Measurements from ENCODE around the gene ARCN1.

Gene ARCN1

GRCh38 chr11:118607401-118608359 is 35.5 kb downstream of the ARCN1 start, which contains the start of gene PHLDB1:
Gene PHLDB1 (plus strand): TSS chr11:118607615. CDS start chr11:118613837, 6,222 bp downstream.
- peaks cover 0 to 6% of the 10 kb centered on the region in 2 donors for H3K9me3 ChIP-seq (replicated peaks in 1 of 2; ENCODE audit: control insufficient read depth in 2 of 2, insufficient read depth in 1 of 2, low read depth in 1 of 2, low read length in 2 of 2)
- H3K27ac ChIP-seq (replicated peaks; ENCODE audit: low read length) = no peak within 1 kb of the TSS
- H3K79me1 ChIP-seq (ENCODE audit: low read depth, low read length) = peaks cover 3% of the 10 kb centered on the region
- no peak within 1 kb of the TSS for H4K8ac ChIP-seq (ENCODE audit: low read depth, low read length)
- peak within 1 kb of the TSS; percentile 88 for H3K9ac ChIP-seq (ENCODE audit: low read depth, low read length, poor library complexity)
- peak within 1 kb of the TSS; percentile 92 for H3K23ac ChIP-seq (ENCODE audit: low read depth, low read length, poor library complexity)
- no peak within 1 kb of the TSS for H2BK12ac ChIP-seq (ENCODE audit: low read length)
- peak within 1 kb of the TSS; percentile 14 for H2AFZ ChIP-seq (ENCODE audit: low read length)
- H3K4me2 ChIP-seq (ENCODE audit: insufficient read depth, low read length, poor library complexity, severe bottlenecking) = peak within 1 kb of the TSS; percentile 95
- H3K14ac ChIP-seq (ENCODE audit: low read length) = peak within 1 kb of the TSS; percentile 92
- peak within 1 kb of the TSS; percentile 98 for H3K18ac ChIP-seq (ENCODE audit: low read length)
- peak within 1 kb of the TSS in 1 of 2 donors; percentile 78 for H3K4me3 ChIP-seq (ENCODE audit: low read length in 2 of 2)
- H2BK120ac ChIP-seq (ENCODE audit: low read depth, low read length) = no peak within 1 kb of the TSS
- peaks cover 0 to 34% (median 27%) of the 10 kb centered on the region in 3 experiments for H3K27me3 ChIP-seq (ENCODE audit: control insufficient read depth in 3 of 3, insufficient read depth in 3 of 3, low read depth in 1 of 3, low read length in 3 of 3)
- H2BK15ac ChIP-seq (ENCODE audit: low read length) = peak within 1 kb of the TSS; percentile 95
- peaks cover 29 to 41% of the 10 kb centered on the region in 2 donors for H3K4me1 ChIP-seq (ENCODE audit: control insufficient read depth in 2 of 2, insufficient read depth in 1 of 2, low read depth in 1 of 2, low read length in 2 of 2)
- H2BK5ac ChIP-seq (ENCODE audit: low read length) = no peak within 1 kb of the TSS
- H3K4ac ChIP-seq (ENCODE audit: low read length) = peak within 1 kb of the TSS; percentile 93
- no peak for DNase-seq (ENCODE audit: low spot score)
- peaks cover 0 to 7% of the 10 kb centered on the region in 2 donors for H3K36me3 ChIP-seq (replicated peaks in 1 of 2; ENCODE audit: control insufficient read depth in 2 of 2, insufficient read depth in 2 of 2, low read length in 2 of 2)
- H4K91ac ChIP-seq (ENCODE audit: low read depth, low read length, poor library complexity) = no peak within 1 kb of the TSS
- WGBS, 2 donors (ENCODE audit: extremely low coverage in 2 of 2, insufficient read length in 2 of 2, insufficient replicate concordance in 1 of 2) = no CpG with 5 or more reads among the region's 72 CpGs
- peak within 1 kb of the TSS; percentile 95 for H2AK5ac ChIP-seq (ENCODE audit: low read depth, low read length)

- H3K4me3 ChIP-seq (ENCODE audit: low read length in 2 of 2) = peak overlapping the region in 1 of 2 donors; percentile 78
- no peak overlapping the region for H3K27ac ChIP-seq (replicated peaks; ENCODE audit: low read length)
- H3K36me3 ChIP-seq (replicated peaks in 1 of 2; ENCODE audit: control insufficient read depth in 2 of 2, insufficient read depth in 2 of 2, low read length in 2 of 2) = no peaks in the 10 kb centered on the region
- H3K18ac ChIP-seq (ENCODE audit: low read length) = peak overlapping the region; percentile 98
- H2AFZ ChIP-seq (ENCODE audit: low read length) = peak overlapping the region; percentile 42
- H4K91ac ChIP-seq (ENCODE audit: low read depth, low read length, poor library complexity) = peak overlapping the region; percentile 94
- H4K8ac ChIP-seq (ENCODE audit: low read depth, low read length) = peak overlapping the region; percentile 66
- H3K79me1 ChIP-seq (ENCODE audit: low read depth, low read length) = peaks cover 3% of the 10 kb centered on the region
- no peak overlapping the region for H2BK120ac ChIP-seq (ENCODE audit: low read depth, low read length)
- no peak for DNase-seq (ENCODE audit: low spot score)
- H3K9me3 ChIP-seq (replicated peaks in 1 of 2; ENCODE audit: control insufficient read depth in 2 of 2, insufficient read depth in 1 of 2, low read depth in 1 of 2, low read length in 2 of 2) = peaks cover 0 to 6% of the 10 kb centered on the region in 2 donors
- peak overlapping the region; percentile 95 for H3K4me2 ChIP-seq (ENCODE audit: insufficient read depth, low read length, poor library complexity, severe bottlenecking)
- H2BK12ac ChIP-seq (ENCODE audit: low read length) = peak overlapping the region; percentile 99
- H3K27me3 ChIP-seq (ENCODE audit: control insufficient read depth in 3 of 3, insufficient read depth in 3 of 3, low read depth in 1 of 3, low read length in 3 of 3) = peaks cover 0 to 34% (median 27%) of the 10 kb centered on the region in 3 experiments
- H3K9ac ChIP-seq (ENCODE audit: low read depth, low read length, poor library complexity) = peak overlapping the region; percentile 88
- H2BK5ac ChIP-seq (ENCODE audit: low read length) = peak overlapping the region; percentile 80
- WGBS, 2 donors (ENCODE audit: extremely low coverage in 2 of 2, insufficient read length in 2 of 2, insufficient replicate concordance in 1 of 2) = no CpG with 5 or more reads among the region's 69 CpGs
- H3K4ac ChIP-seq (ENCODE audit: low read length) = peak overlapping the region; percentile 93
- peak overlapping the region; percentile 92 for H3K14ac ChIP-seq (ENCODE audit: low read length)
- H2BK15ac ChIP-seq (ENCODE audit: low read length) = peak overlapping the region; percentile 95
- peaks cover 30 to 48% of the 10 kb centered on the region in 2 donors for H3K4me1 ChIP-seq (ENCODE audit: control insufficient read depth in 2 of 2, insufficient read depth in 1 of 2, low read depth in 1 of 2, low read length in 2 of 2)
- peak overlapping the region; percentile 95 for H2AK5ac ChIP-seq (ENCODE audit: low read depth, low read length)
- H3K23ac ChIP-seq (ENCODE audit: low read depth, low read length, poor library complexity) = peak overlapping the region; percentile 92
Measured at GRCh38 chr11:118608360-118609227, 36.4 kb downstream of the ARCN1 start.

GRCh38 chr11:118609380-118610224 is 37.4 kb downstream of the ARCN1 start:
- Histone ChIP-seq H3K36me3 (replicated peaks in 1 of 2; ENCODE audit: control insufficient read depth in 2 of 2, insufficient read depth in 2 of 2, low read length in 2 of 2) (no peaks in the 10 kb centered on the region), H2BK5ac (ENCODE audit: low read length) (peak overlapping the region; percentile 80), H3K18ac (ENCODE audit: low read length) (peak overlapping the region; percentile 98), H3K4me3 (ENCODE audit: low read length in 2 of 2) (peak overlapping the region in 1 of 2 donors; percentile 78), H2BK15ac (ENCODE audit: low read length) (peak overlapping the region; percentile 95), H3K4me1 (ENCODE audit: control insufficient read depth in 2 of 2, insufficient read depth in 1 of 2, low read depth in 1 of 2, low read length in 2 of 2) (peaks cover 32 to 55% of the 10 kb centered on the region in 2 donors), H4K91ac (ENCODE audit: low read depth, low read length, poor library complexity) (peak overlapping the region; percentile 94), H2AFZ (ENCODE audit: low read length) (peak overlapping the region; percentile 42), H3K27ac (replicated peaks; ENCODE audit: low read length) (no peak overlapping the region), H3K9ac (ENCODE audit: low read depth, low read length, poor library complexity) (peak overlapping the region; percentile 88), H2AK5ac (ENCODE audit: low read depth, low read length) (peak overlapping the region; percentile 95), H2BK120ac (ENCODE audit: low read depth, low read length) (peak overlapping the region; percentile 89), H2BK12ac (ENCODE audit: low read length) (peak overlapping the region; percentile 99), H3K27me3 (ENCODE audit: control insufficient read depth in 3 of 3, insufficient read depth in 3 of 3, low read depth in 1 of 3, low read length in 3 of 3) (peaks cover 0 to 34% (median 27%) of the 10 kb centered on the region in 3 experiments), H3K79me1 (ENCODE audit: low read depth, low read length) (peaks cover 3% of the 10 kb centered on the region), H3K4me2 (ENCODE audit: insufficient read depth, low read length, poor library complexity, severe bottlenecking) (peak overlapping the region; percentile 51), H3K23ac (ENCODE audit: low read depth, low read length, poor library complexity) (peak overlapping the region; percentile 92), H3K14ac (ENCODE audit: low read length) (peak overlapping the region; percentile 92), H3K4ac (ENCODE audit: low read length) (peak overlapping the region; percentile 56), H3K9me3 (replicated peaks in 1 of 2; ENCODE audit: control insufficient read depth in 2 of 2, insufficient read depth in 1 of 2, low read depth in 1 of 2, low read length in 2 of 2) (peaks cover 0 to 6% of the 10 kb centered on the region in 2 donors), H4K8ac (ENCODE audit: low read depth, low read length) (no peak overlapping the region)
- no CpG with 5 or more reads among the region's 57 CpGs for WGBS, 2 donors (ENCODE audit: extremely low coverage in 2 of 2, insufficient read length in 2 of 2, insufficient replicate concordance in 1 of 2)
- no peak for DNase-seq (ENCODE audit: low spot score)

Measured in neuronal stem cell (in vitro differentiated cells).